GM12892 (cell line): Measurements from ENCODE around the gene TTC28.

Experiments
- POLR2A ChIP-seq: IDR thresholded peaks from 2 replicates; pipeline ENCODE4 v1.6.1; 2011; ENCODE audit warnings: low read depth, low read length, control low read depth
- POLR2AphosphoS5 ChIP-seq: IDR thresholded peaks from 2 replicates; pipeline ENCODE4 v1.6.1; 2011; ENCODE audit warnings: low read depth, low read length, control low read depth
- TAF1 ChIP-seq: IDR thresholded peaks from 2 replicates; pipeline ENCODE4 v1.6.1; 2011; ENCODE audit warnings: low read depth, mild to moderate bottlenecking, control low read depth, low read length, borderline replicate concordance

DNA sequence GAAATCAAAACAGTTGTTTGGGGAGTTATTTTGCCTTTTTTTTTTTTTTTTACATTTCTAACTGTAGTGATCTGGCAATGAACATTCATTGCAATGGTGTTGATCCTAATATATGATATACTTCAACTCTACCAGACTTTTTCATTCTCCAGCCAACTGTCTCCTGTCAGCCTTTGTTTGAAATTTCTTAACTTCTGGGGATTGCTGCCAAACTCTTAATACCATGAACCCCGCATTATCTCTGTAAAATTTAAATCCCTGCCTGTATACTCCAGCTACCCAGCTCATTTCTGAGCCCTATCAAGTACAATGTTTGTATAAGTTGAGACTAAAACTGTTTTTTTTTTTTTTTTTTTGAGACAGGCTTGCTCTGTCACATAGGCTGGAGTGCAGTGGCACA, 280.7 kb downstream of the TTC28 start:
- TF ChIP-seq POLR2A (no peak), POLR2AphosphoS5 (no peak), TAF1 (no peak)
